HepG2 (cell line): Measurements from ENCODE around the gene LRFN2. TPM values are rescaled to one million over a fixed set of nuclear protein-coding genes. Genes with fewer than 3 reads are reported as not detected.

Source experiments
- ATAC-seq: fragments of 200-7000 bp; cut with Tn5 transposase; 3 replicates; pipeline ENCODE4 v1.9.1; 2020; ENCODE audit warnings: mild to moderate bottlenecking, moderate library complexity
- BruUV-seq: library from RNA; stranded (reverse); fragments of 400-500 nt; replicated peaks from 2 replicates; lab custom pipeline; 2021; lab: Mats Ljungman, UMichigan
- CTCF ChIA-PET: fragments of 300-600 bp; formaldehyde crosslinking; extraction: SDS; loops from one replicate; lab custom pipeline; 2021; ENCODE audit warnings: low total read pairs, inconsistent platforms, low intra/inter-chr PET ratio; lab: Yijun Ruan, JAX
- POLR2A ChIA-PET: fragments of 350-600 bp; sonication (Branson Sonifier 250); formaldehyde crosslinking; loops from one replicate; lab custom pipeline; 2020; ENCODE audit warnings: antibody characterized with exemption, inconsistent platforms; lab: Yijun Ruan, JAX
- DNase-seq: peaks from one replicate; pipeline ENCODE4 v3.0.0-alpha.2; 2015; ENCODE audit warnings: low spot score
- FAIRE-seq: peaks from 3 replicates; lab custom pipeline; 2011; peaks lifted over from hg19 to GRCh38; lab: Jason Lieb, UNC
- H2AFZ ChIP-seq: one replicate; pipeline ENCODE4 v1.6.1; 2011; ENCODE audit warnings: low read length, inconsistent platforms
- H3K27ac ChIP-seq: fragments of 300-600 bp; 3 replicates; pipeline ENCODE4 v1.8.0; 2011; ENCODE audit warnings: mixed run types, mild to moderate bottlenecking, mixed read lengths, low read length, inconsistent platforms; ENCODE audit not compliant: insufficient read depth; ENCODE audit errors: extremely low read length
- H3K27me3 ChIP-seq, 2 experiments: fragments of 200-600 bp in 1 of 2; 2 replicates in 1 of 2; 3 replicates in 1 of 2; pipeline versions ENCODE4 v1.6.0 to v1.8.0; 2011; ENCODE audit warnings: low read length in 2 of 2, mild to moderate bottlenecking in 2 of 2, moderate library complexity in 2 of 2, inconsistent platforms in 1 of 2; ENCODE audit not compliant: insufficient read depth in 2 of 2, control insufficient read depth in 1 of 2
- H3K36me3 ChIP-seq, 2 experiments: fragments of 200-600 bp in 1 of 2; replicated peaks in 1 of 2; 2 replicates in 1 of 2; 3 replicates in 1 of 2; pipeline versions ENCODE4 v1.5.1 to v1.8.0; 2011; ENCODE audit warnings: low read length in 2 of 2, inconsistent platforms in 1 of 2; ENCODE audit not compliant: insufficient read depth in 2 of 2, control insufficient read depth in 1 of 2
- H3K4me1 ChIP-seq: 2 replicates; pipeline ENCODE4 v1.5.1; 2012; ENCODE audit warnings: low read length, inconsistent platforms; ENCODE audit not compliant: insufficient read depth
- H3K4me2 ChIP-seq: 2 replicates; pipeline ENCODE4 v1.6.0; 2011; ENCODE audit warnings: low read depth, low read length, inconsistent platforms
- H3K4me3 ChIP-seq, 3 experiments: fragments of 200-600 bp in 1 of 3; sonication (generic), shearing (Covaris generic) in 1 of 3; replicated peaks in 1 of 3; 2 replicates each; pipeline ENCODE4 v1.5.1; 2011 to 2016; ENCODE audit warnings: low read length in 3 of 3, inconsistent platforms in 2 of 3, low read depth in 2 of 3, mild to moderate bottlenecking in 2 of 3, control low read depth in 1 of 3, mixed read lengths in 1 of 3; ENCODE audit not compliant: insufficient read depth in 1 of 3
- H3K79me2 ChIP-seq: one replicate; pipeline ENCODE4 v1.6.1; 2011; ENCODE audit warnings: low read length, inconsistent platforms; ENCODE audit not compliant: insufficient read depth
- H3K9ac ChIP-seq: 2 replicates; pipeline ENCODE4 v1.6.0; 2011; ENCODE audit warnings: mild to moderate bottlenecking, low read depth, low read length, inconsistent platforms; ENCODE audit not compliant: insufficient read depth
- H3K9me3 ChIP-seq: 2 replicates; pipeline ENCODE4 v1.5.1; 2012; ENCODE audit warnings: mild to moderate bottlenecking, low read length
- H4K20me1 ChIP-seq: 2 replicates; pipeline ENCODE4 v1.6.0; 2011; ENCODE audit warnings: inconsistent platforms, mild to moderate bottlenecking, low read length, moderate library complexity; ENCODE audit not compliant: insufficient read depth
- BRCA1 ChIP-seq: sonication (generic); formaldehyde crosslinking; IDR thresholded peaks from 2 replicates; pipeline ENCODE4 v1.4.0; 2020; ENCODE audit warnings: missing genetic modification reagents
- PITX1 ChIP-seq: sonication (generic); formaldehyde crosslinking; IDR thresholded peaks from 2 replicates; pipeline ENCODE4 v1.5.1; 2020; ENCODE audit warnings: mild to moderate bottlenecking, missing genetic modification reagents
- RNF2 ChIP-seq: fragments of 450-650 bp; conservative IDR thresholded peaks from 2 replicates; pipeline ENCODE4 v1.6.1; 2016; ENCODE audit warnings: low read depth
- TRAFD1 ChIP-seq: sonication (generic); formaldehyde crosslinking; IDR thresholded peaks from 2 replicates; pipeline ENCODE4 v1.5.1; 2020; ENCODE audit warnings: missing genetic modification reagents, mild to moderate bottlenecking, borderline replicate concordance
- ZBTB20 ChIP-seq: sonication (generic); formaldehyde crosslinking; IDR thresholded peaks from 2 replicates; pipeline ENCODE4 v1.8.1; 2023; ENCODE audit warnings: missing genetic modification reagents, low read depth, mild to moderate bottlenecking, borderline replicate concordance
- ZNF180 ChIP-seq: sonication (generic); formaldehyde crosslinking; IDR thresholded peaks from 2 replicates; pipeline ENCODE4 v1.4.0; 2020; ENCODE audit warnings: low read depth, missing genetic modification reagents, borderline replicate concordance
- ZNF274 ChIP-seq: sonication (generic); formaldehyde crosslinking; IDR thresholded peaks from 2 replicates; pipeline ENCODE4 v1.5.1; 2020; ENCODE audit warnings: mild to moderate bottlenecking, missing genetic modification reagents
- ZNF350 ChIP-seq: sonication (generic); formaldehyde crosslinking; IDR thresholded peaks from 2 replicates; pipeline ENCODE4 v1.4.0; 2020; ENCODE audit warnings: mild to moderate bottlenecking, low read depth, missing genetic modification reagents, borderline replicate concordance
- ZNF569 ChIP-seq: sonication (generic); formaldehyde crosslinking; IDR thresholded peaks from 2 replicates; pipeline ENCODE4 v1.5.0; 2020; ENCODE audit warnings: mild to moderate bottlenecking, missing genetic modification reagents, moderate library complexity, borderline replicate concordance
- ZNF605 ChIP-seq: sonication (generic); formaldehyde crosslinking; IDR thresholded peaks from 2 replicates; pipeline ENCODE4 v1.8.0; 2022; ENCODE audit warnings: mild to moderate bottlenecking, missing genetic modification reagents
- WGBS: methylation state at CpG from one replicate; pipeline ENCODE4 v1.1.6; 2017; ENCODE audit warnings: low lambda C conversion rate; 5-methylcytosine and 5-hydroxymethylcytosine counted together
- in situ Hi-C: cut with HindIII; loops from 2 replicates; pipeline ENCODE4 v1.10.0; 2017; ENCODE audit warnings: low pct_unique_long_range_greater_than_20kb; ENCODE audit not compliant: extremely low pct_ligation_motif_present
- intact Hi-C: fragments of 100-400 bp; cut with micrococcal nuclease; formaldehyde crosslinking; loops from one replicate; pipeline ENCODE4 v1.10.0; 2022; ENCODE audit not compliant: unreplicated experiment
- polyA plus RNA-seq, 8 experiments: library from polyadenylated mRNA; depleted of rRNA in 3 of 8; stranded (reverse) in 7 of 8; unstranded in 1 of 8; fragments of >200 nt; fragmentation: Illumina TruSeq in 4 of 8; extraction: Trizol in 4 of 8; gene quantifications; 2 replicates each; pipeline versions ENCODE4 v1.2.1 to v1.2.3, GENCODE V29; 2011 to 2016; ENCODE audit warnings: low read depth in 4 of 8, missing spikeins in 1 of 8, mixed read lengths in 1 of 8; ENCODE audit not compliant: insufficient read depth in 1 of 8
- total RNA-seq, 5 experiments: library from RNA; depleted of rRNA; stranded (reverse); fragments of >200 nt; fragmentation: Illumina TruSeq; extraction: Trizol; gene quantifications; 2 replicates each; pipeline ENCODE4 v1.2.3, GENCODE V29; 2016; ENCODE audit warnings: low read depth in 1 of 5
- TF ChIP-seq, protein P1 (sequence below): sonication (generic); formaldehyde crosslinking; IDR thresholded peaks from 2 replicates; pipeline ENCODE4 v1.8.1; 2023; ENCODE audit warnings: mild to moderate bottlenecking, inconsistent platforms, moderate library complexity, missing genetic modification reagents, borderline replicate concordance

Gene LRFN2
- total and polyA plus RNA-seq, 2 of the 13 experiments (the other 11 are each of a cell fraction or from before 2014, with no cell fraction given): not detected

GRCh38 chr6:40486576-40486975 is 100.6 kb downstream of the LRFN2 start:
- no TSS peak for BruUV-seq
- Histone ChIP-seq H3K4me3 (no peak overlapping the region), H3K9me3 (no peaks in the 10 kb centered on the region), H3K4me2 (no peak overlapping the region), H4K20me1 (no peaks in the 10 kb centered on the region), H3K4me1 (no peaks in the 10 kb centered on the region), H2AFZ (no peak overlapping the region), H3K27ac (no peak overlapping the region), H3K9ac (no peak overlapping the region), H3K36me3 (no peaks in the 10 kb centered on the region), H3K27me3 (peaks cover 1 to 26% of the 10 kb centered on the region in 2 experiments; a peak in 3 of 5 replicates), H3K79me2 (no peaks in the 10 kb centered on the region)
- in situ Hi-C loops (no loop called here), intact Hi-C loops (no loop called here)
- FAIRE-seq: no peak
- no peak for ATAC-seq
- ChIA-PET POLR2A (no interaction called here), CTCF (no interaction called here)
- 18% methylated on average over 4 of the region's 4 CpGs for WGBS
- no peak for DNase-seq
- TF ChIP-seq ZBTB20 (CRISPR knock-in tag) (no peak), ZNF350 (CRISPR knock-in tag) (no peak), RNF2 (no peak), TRAFD1 (CRISPR knock-in tag) (no peak), PITX1 (no peak), ZNF569 (no peak), ZNF605 (CRISPR knock-in tag) (no peak), BRCA1 (no peak), ZNF274 (CRISPR knock-in tag) (no peak), ZNF180 (CRISPR knock-in tag) (no peak)
- TF ChIP-seq, protein P1, sequence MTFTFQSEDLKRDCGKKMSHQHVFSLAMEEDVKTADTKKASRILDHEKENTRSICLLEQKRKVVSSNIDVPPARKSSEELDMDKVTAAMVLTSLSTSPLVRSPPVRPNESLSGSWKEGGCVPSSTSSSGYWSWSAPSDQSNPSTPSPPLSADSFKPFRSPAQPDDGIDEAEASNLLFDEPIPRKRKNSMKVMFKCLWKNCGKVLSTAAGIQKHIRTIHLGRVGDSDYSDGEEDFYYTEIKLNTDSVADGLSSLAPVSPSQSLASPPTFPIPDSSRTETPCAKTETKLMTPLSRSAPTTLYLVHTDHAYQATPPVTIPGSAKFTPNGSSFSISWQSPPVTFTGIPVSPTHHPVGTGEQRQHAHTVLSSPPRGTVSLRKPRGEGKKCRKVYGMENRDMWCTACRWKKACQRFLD (CRISPR knock-in tag): no peak
